Astrocyte (in vitro differentiated cells and primary cell): Measurements from ENCODE around the gene ENTR1. TPM values are rescaled to one million over a fixed set of nuclear protein-coding genes. Genes with fewer than 3 reads are reported as not detected.
A peak's percentile ranks its signal among the peaks of the same experiment; 100 is the strongest.

Experiments used
- DNase-seq: peaks from one replicate; pipeline ENCODE4 v3.0.0-alpha.2; 2010; ENCODE audit warnings: low read depth
- FAIRE-seq: peaks from 2 replicates; lab custom pipeline; 2011; peaks lifted over from hg19 to GRCh38; lab: Jason Lieb, UNC
- H2AFZ ChIP-seq: 2 replicates; pipeline ENCODE4 v1.6.0; 2012; ENCODE audit warnings: low read depth, low read length, inconsistent platforms
- H3K27ac ChIP-seq: 2 replicates; pipeline ENCODE4 v1.5.1; 2011; ENCODE audit warnings: low read depth, low read length, inconsistent platforms
- H3K27me3 ChIP-seq: 2 replicates; pipeline ENCODE4 v1.6.0; 2011; ENCODE audit warnings: low read length, inconsistent platforms; ENCODE audit not compliant: insufficient read depth
- H3K36me3 ChIP-seq: 2 replicates; pipeline ENCODE4 v1.5.1; 2011; ENCODE audit warnings: low read length, inconsistent platforms; ENCODE audit not compliant: insufficient read depth
- H3K4me1 ChIP-seq: 2 replicates; pipeline ENCODE4 v1.5.1; 2011; ENCODE audit warnings: low read length, inconsistent platforms; ENCODE audit not compliant: insufficient read depth
- H3K4me2 ChIP-seq: 2 replicates; pipeline ENCODE4 v1.6.0; 2012; ENCODE audit warnings: low read length, inconsistent platforms
- H3K4me3 ChIP-seq: 2 replicates; pipeline ENCODE4 v1.5.1; 2011; ENCODE audit warnings: low read depth, mild to moderate bottlenecking, low read length, inconsistent platforms; ENCODE audit not compliant: insufficient read depth
- H3K79me2 ChIP-seq: 2 replicates; pipeline ENCODE4 v1.6.0; 2012; ENCODE audit warnings: mild to moderate bottlenecking, low read length, inconsistent platforms; ENCODE audit not compliant: insufficient read depth
- H3K9ac ChIP-seq: 2 replicates; pipeline ENCODE4 v1.6.0; 2012; ENCODE audit warnings: mild to moderate bottlenecking, low read length, inconsistent platforms
- H3K9me3 ChIP-seq: 2 replicates; pipeline ENCODE4 v1.5.1; 2012; ENCODE audit warnings: low read depth, mild to moderate bottlenecking, low read length, inconsistent platforms; ENCODE audit not compliant: insufficient read depth
- H4K20me1 ChIP-seq: 2 replicates; pipeline ENCODE4 v1.6.0; 2012; ENCODE audit warnings: low read length, inconsistent platforms; ENCODE audit not compliant: insufficient read depth
- H3K27ac Mint-ChIP-seq: one replicate; pipeline ENCODE4 v1.8.0; 2021; ENCODE audit warnings: mild to moderate bottlenecking, mixed read lengths; ENCODE audit not compliant: unreplicated experiment
- H3K27me3 Mint-ChIP-seq: one replicate; pipeline ENCODE4 v1.8.0; 2021; ENCODE audit warnings: low read depth, mixed read lengths; ENCODE audit not compliant: unreplicated experiment
- H3K36me3 Mint-ChIP-seq: one replicate; pipeline ENCODE4 v1.8.0; 2021; ENCODE audit warnings: low read depth, mixed read lengths; ENCODE audit not compliant: unreplicated experiment
- H3K4me1 Mint-ChIP-seq: one replicate; pipeline ENCODE4 v1.8.0; 2021; ENCODE audit warnings: low read depth, mixed read lengths; ENCODE audit not compliant: unreplicated experiment
- H3K4me3 Mint-ChIP-seq: one replicate; pipeline ENCODE4 v1.8.0; 2021; ENCODE audit warnings: mild to moderate bottlenecking, moderate library complexity, mixed read lengths; ENCODE audit not compliant: unreplicated experiment
- H3K9me3 Mint-ChIP-seq: one replicate; pipeline ENCODE4 v1.8.0; 2021; ENCODE audit warnings: mild to moderate bottlenecking, mixed read lengths; ENCODE audit not compliant: unreplicated experiment
- CTCF ChIP-seq: IDR thresholded peaks from 2 replicates; pipeline ENCODE4 v1.5.1; 2011; ENCODE audit warnings: low read depth, mild to moderate bottlenecking, inconsistent platforms, low read length, moderate library complexity; ENCODE audit not compliant: insufficient read depth
- EZH2 ChIP-seq: IDR thresholded peaks from 2 replicates; pipeline ENCODE4 v1.6.1; 2012; ENCODE audit warnings: mild to moderate bottlenecking, low read length, inconsistent platforms; ENCODE audit not compliant: insufficient read depth
- total RNA-seq: library from RNA; stranded (reverse); gene quantifications from 2 replicates; pipeline ENCODE4 v1.2.1, GENCODE V29; 2021

Gene ENTR1
- total RNA-seq, 1 donor from 2014 or later: 71.7 TPM

GRCh38 chr9:136421791-136422190 lies 11.4 kb upstream of the ENTR1 start:
- Mint-ChIP-seq H3K9me3 (no peaks in the 10 kb centered on the region), H3K27ac (no peak overlapping the region), H3K36me3 (peaks cover 7% of the 10 kb centered on the region), H3K4me3 (peak overlapping the region; percentile 45), H3K4me1 (no peaks in the 10 kb centered on the region), H3K27me3 (no peaks in the 10 kb centered on the region)
- H3K27me3 ChIP-seq: no peaks in the 10 kb centered on the region
- H3K4me3 ChIP-seq: no peak overlapping the region
- no peaks in the 10 kb centered on the region for H3K9me3 ChIP-seq
- FAIRE-seq: no peak
- H3K27ac ChIP-seq: no peak overlapping the region
- peaks cover 10% of the 10 kb centered on the region for H3K79me2 ChIP-seq
- TF ChIP-seq CTCF (no peak), EZH2 (no peak)
- peaks cover 32% of the 10 kb centered on the region for H3K36me3 ChIP-seq
- no peak overlapping the region for H3K9ac ChIP-seq
- H3K4me2 ChIP-seq: no peak overlapping the region
- DNase-seq: no peak
- H4K20me1 ChIP-seq: peaks cover 26% of the 10 kb centered on the region
- no peak overlapping the region for H2AFZ ChIP-seq
- no peaks in the 10 kb centered on the region for H3K4me1 ChIP-seq

GRCh38 chr9:136419092-136419420 lies 8.6 kb upstream of the ENTR1 start:
- Mint-ChIP-seq H3K27me3 (no peaks in the 10 kb centered on the region), H3K27ac (no peak overlapping the region), H3K36me3 (peaks cover 16% of the 10 kb centered on the region), H3K4me3 (no peak overlapping the region), H3K9me3 (no peaks in the 10 kb centered on the region), H3K4me1 (no peaks in the 10 kb centered on the region)
- H3K27me3 ChIP-seq: no peaks in the 10 kb centered on the region
- H3K9me3 ChIP-seq: no peaks in the 10 kb centered on the region
- H2AFZ ChIP-seq: no peak overlapping the region
- TF ChIP-seq EZH2 (no peak), CTCF (no peak)
- H3K9ac ChIP-seq: no peak overlapping the region
- no peak for DNase-seq
- no peak for FAIRE-seq
- no peak overlapping the region for H3K4me3 ChIP-seq
- H3K27ac ChIP-seq: no peak overlapping the region
- no peak overlapping the region for H3K4me2 ChIP-seq
- peaks cover 33% of the 10 kb centered on the region for H4K20me1 ChIP-seq
- H3K4me1 ChIP-seq: no peaks in the 10 kb centered on the region
- peaks cover 52% of the 10 kb centered on the region for H3K36me3 ChIP-seq
- peaks cover 32% of the 10 kb centered on the region for H3K79me2 ChIP-seq

- Mint-ChIP-seq H3K4me3 (peak overlapping the region; percentile 21), H3K27ac (no peak overlapping the region)
These were observed 8.0 kb upstream of the ENTR1 start for GRCh38 chr9:136418182-136419091.

More at GRCh38 chr9:136418182-136419091, 8.0 kb upstream of the ENTR1 start:
- H3K79me2 ChIP-seq: peaks cover 38% of the 10 kb centered on the region
- Mint-ChIP-seq H3K27me3 (no peaks in the 10 kb centered on the region), H3K36me3 (peaks cover 21% of the 10 kb centered on the region), H3K9me3 (no peaks in the 10 kb centered on the region), H3K4me1 (no peaks in the 10 kb centered on the region)
- no peaks in the 10 kb centered on the region for H3K4me1 ChIP-seq
- TF ChIP-seq EZH2: no peak
- TF ChIP-seq CTCF: no peak
- no peak overlapping the region for H3K9ac ChIP-seq
- H4K20me1 ChIP-seq: peaks cover 39% of the 10 kb centered on the region
- no peak overlapping the region for H2AFZ ChIP-seq
- no peak for DNase-seq
- no peaks in the 10 kb centered on the region for H3K27me3 ChIP-seq
- no peak overlapping the region for H3K4me3 ChIP-seq
- peaks cover 55% of the 10 kb centered on the region for H3K36me3 ChIP-seq
- no peak for FAIRE-seq
- H3K9me3 ChIP-seq: no peaks in the 10 kb centered on the region
- H3K4me2 ChIP-seq: no peak overlapping the region
- no peak overlapping the region for H3K27ac ChIP-seq
